ENCODE results near the gene ORMDL2.

The ORMDL2 gene

GRCh38 chr12:55814257-55814656, 3.6 kb upstream of the ORMDL2 start:
- DNase-seq (ENCODE audit: low read depth): no peak
- TF ChIP-seq, protein P1, sequence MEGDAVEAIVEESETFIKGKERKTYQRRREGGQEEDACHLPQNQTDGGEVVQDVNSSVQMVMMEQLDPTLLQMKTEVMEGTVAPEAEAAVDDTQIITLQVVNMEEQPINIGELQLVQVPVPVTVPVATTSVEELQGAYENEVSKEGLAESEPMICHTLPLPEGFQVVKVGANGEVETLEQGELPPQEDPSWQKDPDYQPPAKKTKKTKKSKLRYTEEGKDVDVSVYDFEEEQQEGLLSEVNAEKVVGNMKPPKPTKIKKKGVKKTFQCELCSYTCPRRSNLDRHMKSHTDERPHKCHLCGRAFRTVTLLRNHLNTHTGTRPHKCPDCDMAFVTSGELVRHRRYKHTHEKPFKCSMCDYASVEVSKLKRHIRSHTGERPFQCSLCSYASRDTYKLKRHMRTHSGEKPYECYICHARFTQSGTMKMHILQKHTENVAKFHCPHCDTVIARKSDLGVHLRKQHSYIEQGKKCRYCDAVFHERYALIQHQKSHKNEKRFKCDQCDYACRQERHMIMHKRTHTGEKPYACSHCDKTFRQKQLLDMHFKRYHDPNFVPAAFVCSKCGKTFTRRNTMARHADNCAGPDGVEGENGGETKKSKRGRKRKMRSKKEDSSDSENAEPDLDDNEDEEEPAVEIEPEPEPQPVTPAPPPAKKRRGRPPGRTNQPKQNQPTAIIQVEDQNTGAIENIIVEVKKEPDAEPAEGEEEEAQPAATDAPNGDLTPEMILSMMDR (IDR thresholded peaks at IDR 0.05; ENCODE audit: low read length, missing control alignments): no peak
- H3K4me3 ChIP-seq (replicated peaks; ENCODE audit: low read depth, low read length): no peak overlapping the region

- TF ChIP-seq, protein P1 (IDR thresholded peaks at IDR 0.05; ENCODE audit: low read length, missing control alignments): no peak
- H3K4me3 ChIP-seq (replicated peaks; ENCODE audit: low read depth, low read length): peak overlapping the region; percentile 90
- DNase-seq (ENCODE audit: low read depth): no peak
Observed at GRCh38 chr12:55815473-55815872, 2.4 kb upstream of the ORMDL2 start.

GRCh38 chr12:55816881-55817344, 928 bp upstream of the ORMDL2 start:
- peak overlapping the region; percentile 90 for H3K4me3 ChIP-seq (replicated peaks; ENCODE audit: low read depth, low read length)
- TF ChIP-seq, protein P1 (IDR thresholded peaks at IDR 0.05; ENCODE audit: low read length, missing control alignments): no peak
- peak; percentile 42 for DNase-seq (ENCODE audit: low read depth)

DNA sequence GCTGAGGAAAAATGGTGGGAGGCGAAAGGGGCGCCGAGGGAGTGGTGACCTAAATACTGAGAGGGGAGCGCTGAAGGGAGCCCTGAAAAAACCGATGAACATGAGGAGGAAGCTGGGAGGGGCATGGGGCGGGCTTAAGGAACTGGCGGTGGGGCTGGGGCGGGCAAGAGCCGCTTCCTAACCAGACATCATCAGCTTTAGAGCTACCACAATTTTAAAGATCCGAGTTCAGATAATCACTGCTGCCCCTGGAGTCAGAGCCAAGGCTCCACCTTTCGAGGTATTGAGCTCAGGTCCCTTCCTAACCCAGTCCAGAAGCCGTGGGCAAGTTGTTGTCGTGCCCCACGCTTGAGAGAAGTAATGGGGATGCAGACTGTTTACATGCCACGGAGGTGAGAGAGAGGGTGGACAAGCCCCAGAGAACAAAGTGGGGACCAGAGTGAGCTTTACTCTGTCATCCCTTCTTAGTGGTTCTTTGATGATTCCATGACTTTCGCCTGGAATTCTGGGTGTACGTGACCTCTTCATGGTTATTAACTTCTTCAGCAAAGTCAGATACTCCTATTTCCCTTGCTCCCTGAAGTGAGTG, 393 bp downstream of the ORMDL2 start:
- H3K4me3 ChIP-seq (replicated peaks; ENCODE audit: low read depth, low read length): peak overlapping the region; percentile 90

DNA sequence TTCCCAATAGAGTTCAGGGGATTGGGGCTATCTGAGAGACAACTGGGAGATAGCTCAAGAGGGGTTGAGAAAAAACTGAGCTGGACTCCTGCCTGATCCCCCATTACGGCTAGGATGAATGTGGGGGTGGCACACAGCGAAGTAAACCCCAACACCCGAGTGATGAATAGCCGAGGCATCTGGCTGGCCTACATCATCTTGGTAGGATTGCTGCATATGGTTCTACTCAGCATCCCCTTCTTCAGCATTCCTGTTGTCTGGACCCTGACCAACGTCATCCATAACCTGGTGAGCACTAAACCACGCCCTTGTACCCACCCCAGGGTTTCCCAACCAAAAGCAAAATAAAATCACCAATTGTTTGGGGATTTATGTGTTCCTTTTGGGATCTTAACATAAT, 1.0 kb downstream of the ORMDL2 start:
- TF ChIP-seq, protein P1 (IDR thresholded peaks at IDR 0.05; ENCODE audit: low read length, missing control alignments): no peak
- DNase-seq (ENCODE audit: low read depth): no peak
- peak overlapping the region; percentile 90 for H3K4me3 ChIP-seq (replicated peaks; ENCODE audit: low read depth, low read length)

More for the DNA sequence above, 393 bp downstream of the ORMDL2 start:
- TF ChIP-seq, protein P1 (IDR thresholded peaks at IDR 0.05; ENCODE audit: low read length, missing control alignments): no peak
- DNase-seq (ENCODE audit: low read depth): no peak

DNA sequence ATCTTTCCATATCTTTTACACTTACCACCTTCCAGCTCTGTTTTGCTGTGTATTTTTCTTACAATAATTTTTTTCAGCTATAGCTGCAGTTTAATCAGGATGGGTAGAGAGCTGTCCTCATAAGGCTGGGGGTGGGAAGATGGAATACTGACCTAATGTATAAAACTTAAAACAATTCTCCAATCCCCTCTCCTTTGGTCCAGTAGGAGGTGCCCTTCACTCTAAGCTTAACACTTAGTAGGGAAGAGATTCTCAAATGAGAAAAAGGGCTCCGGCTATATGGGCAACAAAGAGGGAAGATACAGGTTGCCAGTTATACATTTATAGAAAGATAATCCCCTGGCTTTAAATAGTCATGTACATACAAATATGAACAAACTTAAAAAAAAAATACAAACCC, 2.8 kb downstream of the ORMDL2 start:
- TF ChIP-seq, protein P1 (IDR thresholded peaks at IDR 0.05; ENCODE audit: low read length, missing control alignments): peak; percentile 42
- DNase-seq (ENCODE audit: low read depth): peak; percentile 44
- H3K4me3 ChIP-seq (replicated peaks; ENCODE audit: low read depth, low read length): no peak overlapping the region

DNA sequence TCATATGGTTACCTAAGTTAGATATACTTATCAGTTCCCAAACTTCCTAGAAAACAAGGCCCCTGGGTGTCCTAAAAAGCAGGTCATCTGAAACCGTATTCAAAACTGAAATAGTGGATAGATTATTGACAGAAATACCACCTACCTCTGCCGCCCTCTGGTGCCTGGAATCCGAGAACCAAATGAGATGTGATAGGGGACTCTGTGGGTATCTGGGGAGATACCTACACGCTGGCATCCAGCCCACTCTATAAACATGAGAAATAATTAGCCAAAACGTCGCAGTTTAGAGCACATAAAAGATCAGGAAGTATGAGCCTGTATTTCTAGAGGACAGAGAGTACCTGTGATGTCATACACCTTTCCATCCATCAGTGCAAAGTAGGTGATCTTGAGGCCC, 4.4 kb downstream of the ORMDL2 start:
- no peak overlapping the region for H3K4me3 ChIP-seq (replicated peaks; ENCODE audit: low read depth, low read length)
- no peak for DNase-seq (ENCODE audit: low read depth)
- TF ChIP-seq, protein P1 (IDR thresholded peaks at IDR 0.05; ENCODE audit: low read length, missing control alignments): peak; percentile 31

All from fibroblast of pulmonary artery (primary cell).